ENCODE measurements around the gene AKAP13.
"Not testable (repeated sequence)": the region's sequence is repeated elsewhere in the genome, so short reads cannot be mapped to it uniquely, and the experiment has no call there.

AKAP13 gene

GRCh38 chr15:85482894-85483293, 102.5 kb downstream of the AKAP13 start:
- no peak for DNase-seq

- DNase-seq, result peak; percentile 39
Observed at GRCh38 chr15:85483955-85484354, 103.6 kb downstream of the AKAP13 start.

GRCh38 chr15:85484923-85485322, 104.5 kb downstream of the AKAP13 start:
- not testable (repeated sequence) for DNase-seq

- DNase-seq, result peak; percentile 68
Observed at GRCh38 chr15:85485956-85486567, 105.7 kb downstream of the AKAP13 start.

- DNase-seq, result not testable (repeated sequence)
Observed at GRCh38 chr15:85487796-85488195, 107.4 kb downstream of the AKAP13 start.

GRCh38 chr15:85488997-85489396, 108.6 kb downstream of the AKAP13 start:
- DNase-seq, result no peak

GRCh38 chr15:85489773-85490493, 109.5 kb downstream of the AKAP13 start:
- no peak for DNase-seq

- no peak for DNase-seq
Observed at GRCh38 chr15:85490856-85491255, 110.5 kb downstream of the AKAP13 start.

- DNase-seq, result no peak
Observed at GRCh38 chr15:85491691-85492090, 111.3 kb downstream of the AKAP13 start.

GRCh38 chr15:85492406-85492805, 112.0 kb downstream of the AKAP13 start:
- no peak for DNase-seq

- no peak for DNase-seq
Observed at GRCh38 chr15:85493260-85493659, 112.9 kb downstream of the AKAP13 start.

GRCh38 chr15:85494048-85494777, 113.8 kb downstream of the AKAP13 start:
- DNase-seq, result no peak

GRCh38 chr15:85495096-85495495, 114.7 kb downstream of the AKAP13 start:
- DNase-seq, result no peak

GRCh38 chr15:85495544-85495943, 115.1 kb downstream of the AKAP13 start:
- DNase-seq, result no peak

GRCh38 chr15:85496151-85496550, 115.7 kb downstream of the AKAP13 start:
- DNase-seq, result no peak

GRCh38 chr15:85496551-85497171, 116.3 kb downstream of the AKAP13 start:
- DNase-seq, result no peak

- peak; percentile 49 for DNase-seq
Observed at GRCh38 chr15:85497172-85497569, 116.8 kb downstream of the AKAP13 start.

GRCh38 chr15:85498471-85498870, 118.1 kb downstream of the AKAP13 start:
- DNase-seq, result no peak

GRCh38 chr15:85499371-85499887, 119.0 kb downstream of the AKAP13 start:
- peak; percentile 4 for DNase-seq

- no peak for DNase-seq
Observed at GRCh38 chr15:85500060-85500708, 119.8 kb downstream of the AKAP13 start.

- DNase-seq, result no peak
Observed at GRCh38 chr15:85500729-85501128, 120.3 kb downstream of the AKAP13 start.

GRCh38 chr15:85501574-85501973, 121.2 kb downstream of the AKAP13 start:
- DNase-seq, result no peak

Measured in NCI-H1105 treated with DMSO at 0.1 percent for 48 hours (cell line).